Activated T-helper 2 cell treated with anti-CD3 and anti-CD28 coated beads, Interferon-gamma antibody, Interleukin-2, Interleukin-4, amounts not matched to agents 10 μg/mL and 5 μg/mL and 100 μg/mL, durations not matched to agents 14 hours and 24 hours and 36 hours (primary cell): Measurements from ENCODE around the gene ZNF14. TPM values are rescaled to one million over a fixed set of nuclear protein-coding genes. Genes with fewer than 3 reads are reported as not detected.
"Not testable (repeated sequence)": the region's sequence is repeated elsewhere in the genome, so short reads cannot be mapped to it uniquely, and the experiment has no call there.

Source experiments
- DNase-seq: peaks from one replicate; pipeline ENCODE4 v3.0.0; 2021; ENCODE audit warnings: low spot score
- H3K27ac Mint-ChIP-seq: one replicate; pipeline ENCODE4 v1.8.0; 2021; ENCODE audit warnings: mixed read lengths
- H3K27me3 Mint-ChIP-seq: one replicate; pipeline ENCODE4 v1.8.0; 2021; ENCODE audit warnings: low read depth, mixed read lengths
- H3K36me3 Mint-ChIP-seq: one replicate; pipeline ENCODE4 v1.8.0; 2021; ENCODE audit warnings: low read depth, mixed read lengths
- H3K4me1 Mint-ChIP-seq: one replicate; pipeline ENCODE4 v1.8.0; 2021; ENCODE audit warnings: low read depth, mixed read lengths
- H3K4me3 Mint-ChIP-seq: one replicate; pipeline ENCODE4 v1.8.0; 2021; ENCODE audit warnings: low read depth, mild to moderate bottlenecking, moderate library complexity, mixed read lengths
- H3K9me3 Mint-ChIP-seq: one replicate; pipeline ENCODE4 v1.8.0; 2021; ENCODE audit warnings: mixed read lengths
- intact Hi-C: fragments of 100-400 bp; cut with micrococcal nuclease; formaldehyde crosslinking; loops from one replicate; pipeline ENCODE4 v1.15.1; 2023
- total RNA-seq: library from RNA; stranded (reverse); gene quantifications from 2 replicates; pipeline ENCODE4 v1.2.3, GENCODE V29; 2022

The ZNF14 gene
- total RNA-seq, 1 donor from 2014 or later = 4.2 TPM

GRCh38 chr19:19750842-19751790, 18.2 kb upstream of the ZNF14 start:
- Mint-ChIP-seq H3K9me3 (peaks cover 22% of the 10 kb centered on the region), H3K36me3 (peaks cover 3% of the 10 kb centered on the region), H3K4me3 (no peak overlapping the region), H3K4me1 (no peaks in the 10 kb centered on the region), H3K27ac (no peak overlapping the region), H3K27me3 (no peaks in the 10 kb centered on the region)
- no peak for DNase-seq
- intact Hi-C loops = no loop called here

- H3K27ac Mint-ChIP-seq = no peak overlapping the region
- H3K27me3 Mint-ChIP-seq = no peaks in the 10 kb centered on the region
- intact Hi-C loops = no loop called here
- DNase-seq = no peak
- H3K9me3 Mint-ChIP-seq = peaks cover 15% of the 10 kb centered on the region
- no peaks in the 10 kb centered on the region for H3K4me1 Mint-ChIP-seq
- no peak overlapping the region for H3K4me3 Mint-ChIP-seq
- H3K36me3 Mint-ChIP-seq = no peaks in the 10 kb centered on the region
Measured at GRCh38 chr19:19749908-19750841, 17.3 kb upstream of the ZNF14 start.

DNA sequence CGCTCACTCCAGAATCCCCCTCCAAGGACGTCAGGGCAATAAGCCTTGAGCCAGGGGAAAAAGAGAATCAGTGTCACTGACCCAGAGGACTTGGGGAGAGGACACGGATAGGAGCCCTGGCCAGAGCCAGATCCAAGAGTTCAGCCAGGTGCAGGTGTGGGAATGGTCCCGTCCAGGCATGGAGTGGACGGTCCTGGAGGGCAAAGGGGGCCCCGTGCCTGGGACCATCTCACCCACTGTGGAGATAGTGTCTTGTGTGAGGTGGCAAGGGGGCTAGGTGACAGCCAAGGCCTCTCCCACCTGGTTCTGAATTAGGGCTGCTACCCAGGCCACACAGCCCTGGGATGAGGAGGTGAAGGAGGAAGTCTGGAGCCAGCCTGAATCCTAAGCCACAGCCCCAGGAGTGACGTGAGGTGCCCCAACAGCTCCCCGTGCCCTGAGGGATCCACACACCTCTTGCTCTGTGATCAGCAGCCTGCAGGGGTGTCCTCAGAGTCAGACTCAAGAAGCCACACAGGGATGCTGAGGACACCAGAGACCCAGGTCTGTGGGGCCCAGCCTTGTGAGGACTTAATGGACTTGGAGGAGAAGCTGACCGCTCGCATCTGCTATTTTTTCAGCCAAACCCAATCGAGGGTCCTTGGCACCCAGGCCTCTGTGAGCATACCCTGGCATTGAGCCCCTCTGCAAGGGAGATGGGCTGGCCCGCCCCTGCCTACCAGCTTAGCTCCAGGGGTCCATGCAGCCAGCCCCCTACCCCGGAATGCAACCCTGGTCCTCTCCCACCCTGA, 16.4 kb upstream of the ZNF14 start:
- no peak for DNase-seq
- no peak overlapping the region for H3K4me3 Mint-ChIP-seq
- H3K4me1 Mint-ChIP-seq = no peaks in the 10 kb centered on the region
- peaks cover 15% of the 10 kb centered on the region for H3K9me3 Mint-ChIP-seq
- no peaks in the 10 kb centered on the region for H3K36me3 Mint-ChIP-seq
- no peak overlapping the region for H3K27ac Mint-ChIP-seq
- no peaks in the 10 kb centered on the region for H3K27me3 Mint-ChIP-seq
- intact Hi-C loops = no loop called here

DNA sequence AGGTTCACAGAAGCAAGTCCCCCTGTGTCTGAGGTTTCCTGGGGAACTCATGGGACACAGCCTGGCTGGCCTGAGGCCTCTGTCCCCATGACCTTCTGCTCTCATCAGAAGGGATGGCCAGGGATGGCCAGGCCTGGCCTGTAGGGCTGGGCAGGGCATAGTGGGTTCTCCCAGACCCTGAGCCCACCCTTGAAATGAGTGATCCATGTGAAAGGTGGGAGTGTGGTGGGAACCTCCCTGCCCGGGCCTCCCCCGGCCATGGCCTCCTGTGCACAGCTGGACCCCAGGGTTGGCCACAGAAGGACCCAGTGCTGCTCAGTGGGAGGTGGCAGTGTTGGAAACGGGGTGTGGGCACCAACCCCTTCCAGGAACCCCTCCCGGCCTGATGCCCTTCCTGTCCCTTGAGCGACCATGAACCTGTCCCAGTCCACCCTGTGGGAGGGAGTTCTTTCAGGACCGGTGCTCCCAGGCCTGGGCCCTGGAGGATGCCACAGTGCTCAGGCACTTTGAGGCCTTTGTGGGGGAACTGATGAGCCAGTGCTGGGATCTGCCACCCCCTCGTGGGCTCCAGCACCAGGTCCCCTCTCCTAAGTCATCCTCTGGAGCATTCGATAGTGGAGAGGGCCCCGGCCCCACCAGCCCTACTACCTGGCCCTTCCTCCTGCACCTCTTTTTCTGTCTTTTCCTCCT, 15.5 kb upstream of the ZNF14 start:
- H3K4me3 Mint-ChIP-seq = no peak overlapping the region
- H3K4me1 Mint-ChIP-seq = no peaks in the 10 kb centered on the region
- intact Hi-C loops = no loop called here
- H3K36me3 Mint-ChIP-seq = no peaks in the 10 kb centered on the region
- DNase-seq = no peak
- no peaks in the 10 kb centered on the region for H3K27me3 Mint-ChIP-seq
- no peak overlapping the region for H3K27ac Mint-ChIP-seq
- H3K9me3 Mint-ChIP-seq = peaks cover 11% of the 10 kb centered on the region

- Mint-ChIP-seq H3K4me3 (no peak overlapping the region), H3K9me3 (peaks cover 8% of the 10 kb centered on the region), H3K4me1 (no peaks in the 10 kb centered on the region), H3K27me3 (no peaks in the 10 kb centered on the region), H3K27ac (no peak overlapping the region), H3K36me3 (no peaks in the 10 kb centered on the region)
- DNase-seq = no peak
- intact Hi-C loops = no loop called here
Measured at GRCh38 chr19:19747357-19748220, 14.7 kb upstream of the ZNF14 start.

- Mint-ChIP-seq H3K27me3 (no peaks in the 10 kb centered on the region), H3K4me1 (no peaks in the 10 kb centered on the region), H3K27ac (no peak overlapping the region), H3K4me3 (no peak overlapping the region), H3K9me3 (peaks cover 6% of the 10 kb centered on the region), H3K36me3 (no peaks in the 10 kb centered on the region)
- DNase-seq = no peak
- intact Hi-C loops = no loop called here
Measured at GRCh38 chr19:19746286-19747213, 13.6 kb upstream of the ZNF14 start.

GRCh38 chr19:19745496-19746285, 12.8 kb upstream of the ZNF14 start:
- Mint-ChIP-seq H3K36me3 (no peaks in the 10 kb centered on the region), H3K27ac (no peak overlapping the region), H3K9me3 (peaks cover 3% of the 10 kb centered on the region), H3K4me3 (no peak overlapping the region), H3K4me1 (no peaks in the 10 kb centered on the region), H3K27me3 (no peaks in the 10 kb centered on the region)
- intact Hi-C loops = no loop called here
- DNase-seq = no peak

GRCh38 chr19:19744641-19745040, 11.7 kb upstream of the ZNF14 start:
- DNase-seq = no peak
- Mint-ChIP-seq H3K9me3 (peaks cover 3% of the 10 kb centered on the region), H3K4me3 (no peak overlapping the region), H3K4me1 (no peaks in the 10 kb centered on the region), H3K36me3 (no peaks in the 10 kb centered on the region), H3K27ac (no peak overlapping the region), H3K27me3 (no peaks in the 10 kb centered on the region)
- intact Hi-C loops = no loop called here

GRCh38 chr19:19743921-19744320, 11.0 kb upstream of the ZNF14 start:
- H3K27ac Mint-ChIP-seq, DNase-seq, H3K9me3 Mint-ChIP-seq, H3K36me3 Mint-ChIP-seq, H3K4me3 Mint-ChIP-seq, intact Hi-C loops, H3K27me3 Mint-ChIP-seq, H3K4me1 Mint-ChIP-seq: not testable (repeated sequence)

DNA sequence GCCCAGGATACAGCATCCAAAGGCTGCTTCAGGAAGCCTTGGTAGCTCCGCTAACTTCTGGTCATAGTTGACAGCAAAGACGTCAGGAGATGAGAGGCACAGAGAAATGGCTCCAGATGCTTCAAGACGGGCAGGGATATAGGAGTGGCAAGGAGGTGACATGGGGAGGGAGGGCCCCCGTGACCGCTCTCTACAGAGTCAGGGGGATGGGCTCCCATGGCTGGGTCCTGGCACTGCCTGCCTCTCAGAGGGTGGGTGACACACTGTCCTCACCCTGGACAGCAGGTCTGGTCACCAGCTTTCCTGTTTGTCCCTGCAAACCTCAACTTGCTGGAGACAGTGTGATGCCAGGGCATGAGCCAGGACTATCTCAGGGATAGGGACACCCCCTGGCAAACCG, 10.3 kb upstream of the ZNF14 start:
- Mint-ChIP-seq H3K27me3 (no peaks in the 10 kb centered on the region), H3K27ac (no peak overlapping the region), H3K4me1 (no peaks in the 10 kb centered on the region), H3K4me3 (no peak overlapping the region), H3K36me3 (no peaks in the 10 kb centered on the region), H3K9me3 (peaks cover 7% of the 10 kb centered on the region)
- DNase-seq = no peak
- intact Hi-C loops = no loop called here
